Testis (tissue), 3 donors: ENCODE measurements around the gene TBC1D4. TPM values are rescaled to one million over a fixed set of nuclear protein-coding genes. Genes with fewer than 3 reads are reported as not detected.

Source experiments
- DNase-seq: peaks from one replicate; pipeline ENCODE4 v3.0.0-alpha.2; 2019
- H3K27ac ChIP-seq, 2 donors: fragments of 200-600 bp; sonication (generic); one replicate each; pipeline ENCODE4 v1.5.1; 2019
- H3K27me3 ChIP-seq: fragments of 200-600 bp; sonication (generic); one replicate; pipeline ENCODE4 v1.5.1; 2019
- H3K36me3 ChIP-seq: fragments of 200-600 bp; sonication (generic); one replicate; pipeline ENCODE4 v1.5.1; 2017; ENCODE audit warnings: low read depth; ENCODE audit errors: missing control alignments
- H3K4me1 ChIP-seq: fragments of 200-600 bp; sonication (generic); one replicate; pipeline ENCODE4 v1.5.1; 2019
- H3K4me3 ChIP-seq, 2 donors: fragments of 200-600 bp; sonication (generic); one replicate each; pipeline ENCODE4 v1.5.1; 2017 to 2019
- H3K9me3 ChIP-seq: fragments of 200-600 bp; sonication (generic); one replicate; pipeline ENCODE4 v1.5.1; 2017
- POLR2A ChIP-seq: fragments of 450-650 bp; IDR thresholded peaks from one replicate; pipeline ENCODE4 v1.6.1; 2017; ENCODE audit warnings: antibody characterized with exemption, mild to moderate bottlenecking, moderate library complexity
- WGBS, 2 donors: methylation state at CpG; one replicate each; pipeline ENCODE4 v1.1.5; 2018; 5-methylcytosine and 5-hydroxymethylcytosine counted together
- intact Hi-C: fragments of 100-400 bp; cut with DNase I; formaldehyde crosslinking; loops from one replicate; pipeline ENCODE4 v1.15.1; 2023; ENCODE audit warnings: low total_unique reads
- polyA plus RNA-seq: library from polyadenylated mRNA; stranded (reverse); fragments of 350-450 nt; fragmentation: Illumina TruSeq; extraction: RNeasy Lipid Tissue Mini Kit (QIAGEN cat#74804); gene quantifications from one replicate; pipeline ENCODE4 v1.2.3, GENCODE V29; 2014; ENCODE audit warnings: low read depth, low replicate concordance; ENCODE audit not compliant: insufficient read depth
- total RNA-seq, 2 donors: library from RNA; depleted of rRNA; stranded (reverse); fragments of >200 nt; gene quantifications; one replicate each; pipeline ENCODE4 v1.2.3, GENCODE V29; 2016
- TF ChIP-seq, protein P1 (sequence below), 3 experiments: fragments of 450-650 bp in 2 of 3; fragments of 200-600 bp in 1 of 3; sonication (generic) in 1 of 3; IDR thresholded peaks; one replicate each; pipeline ENCODE4 v1.5.1; 2016 to 2019; ENCODE audit warnings: antibody characterized with exemption in 3 of 3, mild to moderate bottlenecking in 2 of 3, moderate library complexity in 1 of 3

The TBC1D4 gene
- total and polyA plus RNA-seq, 3 donors from 2014 or later: 12.7 to 23.5 (median 20.4) TPM

DNA sequence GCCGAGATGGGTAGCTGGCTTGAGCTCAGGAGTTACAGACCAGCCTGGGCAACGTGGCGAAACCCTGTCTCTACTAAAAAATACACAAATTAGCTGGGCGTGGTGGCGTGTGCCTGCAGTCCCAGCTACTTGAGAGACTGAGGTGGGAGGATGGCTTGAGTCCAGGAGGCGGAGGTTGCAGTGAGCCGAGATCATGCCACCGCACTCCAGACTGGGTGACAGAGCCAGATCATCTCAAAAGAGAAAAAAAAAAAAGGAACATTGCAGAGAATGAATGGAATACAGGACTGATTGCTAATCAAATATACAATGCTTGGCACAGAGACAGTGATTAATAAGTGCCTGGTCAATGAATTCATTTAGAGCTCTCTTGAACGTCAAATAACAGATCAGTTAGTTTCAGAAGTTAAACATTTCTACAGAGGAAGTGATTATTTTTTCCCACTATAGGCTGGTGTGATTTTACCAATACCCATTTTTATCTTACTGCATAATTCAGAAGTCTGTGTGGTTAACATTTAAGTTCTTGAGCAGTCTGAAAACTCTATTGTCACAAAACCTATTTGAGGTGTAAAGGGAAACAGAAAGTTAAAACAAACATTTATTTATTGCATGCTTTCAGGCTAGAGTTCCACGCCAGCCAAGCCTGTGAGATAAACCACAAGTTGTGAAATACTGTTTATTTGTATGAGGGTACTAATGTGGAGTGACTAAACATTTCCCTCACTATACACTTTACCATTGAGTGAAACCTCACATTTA lies 7.7 kb upstream of the TBC1D4 start:
- intact Hi-C loops: no loop called here
- Histone ChIP-seq H3K4me3 (no peak overlapping the region), H3K27me3 (no peaks in the 10 kb centered on the region), H3K9me3 (no peaks in the 10 kb centered on the region), H3K36me3 (no peaks in the 10 kb centered on the region), H3K4me1 (no peaks in the 10 kb centered on the region), H3K27ac (no peak overlapping the region)
- 69 to 76% methylated on average over 10 of the region's 10 CpGs for WGBS, 2 donors
- DNase-seq: peak; percentile 36
- TF ChIP-seq, protein P1, sequence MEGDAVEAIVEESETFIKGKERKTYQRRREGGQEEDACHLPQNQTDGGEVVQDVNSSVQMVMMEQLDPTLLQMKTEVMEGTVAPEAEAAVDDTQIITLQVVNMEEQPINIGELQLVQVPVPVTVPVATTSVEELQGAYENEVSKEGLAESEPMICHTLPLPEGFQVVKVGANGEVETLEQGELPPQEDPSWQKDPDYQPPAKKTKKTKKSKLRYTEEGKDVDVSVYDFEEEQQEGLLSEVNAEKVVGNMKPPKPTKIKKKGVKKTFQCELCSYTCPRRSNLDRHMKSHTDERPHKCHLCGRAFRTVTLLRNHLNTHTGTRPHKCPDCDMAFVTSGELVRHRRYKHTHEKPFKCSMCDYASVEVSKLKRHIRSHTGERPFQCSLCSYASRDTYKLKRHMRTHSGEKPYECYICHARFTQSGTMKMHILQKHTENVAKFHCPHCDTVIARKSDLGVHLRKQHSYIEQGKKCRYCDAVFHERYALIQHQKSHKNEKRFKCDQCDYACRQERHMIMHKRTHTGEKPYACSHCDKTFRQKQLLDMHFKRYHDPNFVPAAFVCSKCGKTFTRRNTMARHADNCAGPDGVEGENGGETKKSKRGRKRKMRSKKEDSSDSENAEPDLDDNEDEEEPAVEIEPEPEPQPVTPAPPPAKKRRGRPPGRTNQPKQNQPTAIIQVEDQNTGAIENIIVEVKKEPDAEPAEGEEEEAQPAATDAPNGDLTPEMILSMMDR (IDR thresholded peaks at IDR 0.05): no peak
- TF ChIP-seq POLR2A: no peak

DNA sequence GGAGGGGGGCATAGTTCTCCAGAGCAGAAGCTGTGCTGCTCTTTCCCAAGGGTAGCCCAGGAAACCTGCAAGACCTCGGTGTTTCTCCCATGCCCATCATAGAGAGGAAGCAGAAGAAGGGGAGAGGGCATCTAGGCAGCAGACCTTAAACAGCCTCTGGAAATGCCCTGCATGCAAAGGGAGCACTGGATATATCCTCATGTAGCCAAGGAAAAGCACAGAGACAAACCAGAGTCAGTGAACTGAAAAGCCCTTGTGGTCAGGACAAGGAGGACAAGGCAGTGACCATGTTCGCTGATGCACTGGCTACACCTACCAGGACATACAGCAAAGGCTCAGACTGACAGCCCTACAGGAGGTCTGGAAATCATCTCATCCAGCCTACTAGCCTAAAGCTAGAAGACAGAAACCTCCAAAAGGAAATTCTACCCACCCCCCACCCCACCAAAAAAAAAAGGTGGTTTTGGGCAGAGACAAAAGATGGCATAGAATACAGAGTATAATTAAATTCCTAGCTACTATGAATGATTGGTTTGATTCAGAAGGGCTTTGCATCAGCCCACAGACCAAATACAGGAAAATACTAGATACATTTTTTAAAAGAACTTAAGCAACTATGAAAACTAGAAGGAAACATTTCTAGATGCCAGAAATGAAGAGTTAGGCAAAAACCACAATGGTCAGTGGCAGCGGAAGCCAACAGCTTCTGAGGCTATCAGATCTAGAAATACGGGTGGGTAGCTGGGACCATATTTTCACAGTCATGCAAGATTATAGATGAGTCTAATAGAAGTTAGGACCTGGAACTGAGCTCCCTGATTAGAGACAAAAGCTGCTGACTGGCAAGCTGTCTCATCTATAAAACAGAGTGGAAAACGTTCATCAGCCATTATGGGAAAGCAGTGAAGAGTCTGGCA lies 4.4 kb upstream of the TBC1D4 start:
- intact Hi-C loops: no loop called here
- H3K9me3 ChIP-seq: no peaks in the 10 kb centered on the region
- no peaks in the 10 kb centered on the region for H3K4me1 ChIP-seq
- no peak for TF ChIP-seq POLR2A
- TF ChIP-seq, protein P1 (IDR thresholded peaks at IDR 0.05): no peak
- 53 to 62% methylated on average over 5 of the region's 5 CpGs for WGBS, 2 donors
- H3K36me3 ChIP-seq: no peaks in the 10 kb centered on the region
- H3K27me3 ChIP-seq: no peaks in the 10 kb centered on the region
- no peak overlapping the region for H3K27ac ChIP-seq
- no peak for DNase-seq
- H3K4me3 ChIP-seq: no peak overlapping the region

DNA sequence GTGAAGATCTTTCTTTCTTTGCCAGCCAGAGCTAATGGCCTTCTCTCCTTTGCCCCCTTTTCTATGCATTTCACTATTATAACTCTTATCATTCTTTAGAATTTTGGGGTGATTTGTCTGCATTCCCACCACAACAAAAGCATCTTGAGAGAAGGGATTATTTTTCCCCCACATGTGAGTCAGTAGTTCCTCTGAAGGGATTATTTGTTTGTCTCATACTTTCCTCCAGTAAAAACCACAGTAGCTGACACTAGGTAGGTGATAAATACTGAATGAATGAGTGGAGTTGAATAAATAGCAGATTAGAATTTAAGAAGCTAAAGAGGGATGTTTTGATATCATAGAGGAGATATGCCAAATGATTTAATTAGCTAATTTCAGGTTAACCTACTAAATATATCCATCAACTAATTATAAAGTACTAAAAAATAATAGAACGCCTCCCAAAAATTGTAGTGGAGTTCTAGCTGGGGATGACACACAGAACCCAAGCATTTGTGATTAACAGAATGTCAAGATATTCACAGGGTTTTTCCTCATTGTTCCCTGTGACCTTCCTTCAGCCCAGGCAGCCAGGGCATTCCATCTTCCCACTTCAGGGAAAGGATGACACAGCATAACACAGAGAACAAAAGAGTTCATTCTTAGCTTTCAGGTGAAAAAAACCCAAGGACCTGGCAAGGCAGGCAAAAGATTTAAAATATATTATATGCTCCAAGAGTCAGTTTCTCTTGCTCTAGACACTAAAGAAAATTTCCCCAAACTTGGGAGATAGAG lies 3.5 kb upstream of the TBC1D4 start:
- H3K4me3 ChIP-seq: no peak overlapping the region
- intact Hi-C loops: no loop called here
- H3K9me3 ChIP-seq: no peaks in the 10 kb centered on the region
- no peaks in the 10 kb centered on the region for H3K4me1 ChIP-seq
- DNase-seq: no peak
- TF ChIP-seq, protein P1 (IDR thresholded peaks at IDR 0.05): no peak
- no peak for TF ChIP-seq POLR2A
- 64 to 71% methylated on average over 1 of the region's 1 CpG for WGBS, 2 donors
- H3K27me3 ChIP-seq: no peaks in the 10 kb centered on the region
- H3K27ac ChIP-seq: no peak overlapping the region
- no peaks in the 10 kb centered on the region for H3K36me3 ChIP-seq

DNA sequence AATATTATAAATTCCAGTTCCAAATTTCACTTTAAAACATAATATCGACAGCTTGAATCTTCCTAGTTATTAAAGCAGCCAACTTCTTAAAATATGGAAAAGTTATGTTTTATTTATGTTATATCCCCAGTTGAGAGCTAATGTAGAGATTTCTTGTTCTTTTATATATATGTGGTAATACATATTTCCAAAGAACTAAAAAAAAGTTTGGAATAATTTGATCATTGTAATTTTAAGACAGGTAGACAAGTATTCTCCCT lies 781 bp upstream of the TBC1D4 start:
- 0% methylated on average over 1 of the region's 1 CpG for WGBS, 2 donors
- H3K4me3 ChIP-seq: peak overlapping the region; percentile 81 to 92
- TF ChIP-seq, protein P1 (IDR thresholded peaks at IDR 0.05): no peak
- TF ChIP-seq POLR2A: no peak
- H3K4me1 ChIP-seq: no peaks in the 10 kb centered on the region
- intact Hi-C loops: no loop called here
- H3K27ac ChIP-seq: peak overlapping the region; percentile 82 to 83
- H3K9me3 ChIP-seq: no peaks in the 10 kb centered on the region
- no peak for DNase-seq
- H3K27me3 ChIP-seq: no peaks in the 10 kb centered on the region
- no peaks in the 10 kb centered on the region for H3K36me3 ChIP-seq
